ENCODE measurements around the gene LARGE1.

LARGE1 gene

GRCh38 chr22:33723915-33724314 lies 196.4 kb downstream of the LARGE1 start:
- DNase-seq (ENCODE audit: low spot score) = no peak

- DNase-seq (ENCODE audit: low spot score) = no peak
Observed at GRCh38 chr22:33722816-33723215, 197.5 kb downstream of the LARGE1 start.

GRCh38 chr22:33720166-33720878 lies 200.0 kb downstream of the LARGE1 start:
- no peak for DNase-seq (ENCODE audit: low spot score)

- DNase-seq (ENCODE audit: low spot score) = no peak
Observed at GRCh38 chr22:33717694-33718396, 202.4 kb downstream of the LARGE1 start.

- DNase-seq (ENCODE audit: low spot score) = no peak
Observed at GRCh38 chr22:33715237-33715985, 204.9 kb downstream of the LARGE1 start.

- no peak for DNase-seq (ENCODE audit: low spot score)
Observed at GRCh38 chr22:33710326-33710725, 209.9 kb downstream of the LARGE1 start.

GRCh38 chr22:33707581-33707980 lies 212.7 kb downstream of the LARGE1 start:
- no peak for DNase-seq (ENCODE audit: low spot score)

- DNase-seq (ENCODE audit: low spot score) = no peak
Observed at GRCh38 chr22:33706100-33706499, 214.2 kb downstream of the LARGE1 start.

GRCh38 chr22:33699176-33699575 lies 221.1 kb downstream of the LARGE1 start:
- DNase-seq (ENCODE audit: low spot score) = no peak

GRCh38 chr22:33697640-33698039 lies 222.6 kb downstream of the LARGE1 start:
- no peak for DNase-seq (ENCODE audit: low spot score)

- no peak for DNase-seq (ENCODE audit: low spot score)
Observed at GRCh38 chr22:33691057-33691630, 229.1 kb downstream of the LARGE1 start.

GRCh38 chr22:33688903-33689302 lies 231.4 kb downstream of the LARGE1 start:
- DNase-seq (ENCODE audit: low spot score) = no peak

GRCh38 chr22:33687464-33687863 lies 232.8 kb downstream of the LARGE1 start:
- no peak for DNase-seq (ENCODE audit: low spot score)

GRCh38 chr22:33684087-33684486 lies 236.2 kb downstream of the LARGE1 start:
- no peak for DNase-seq (ENCODE audit: low spot score)

GRCh38 chr22:33682927-33683326 lies 237.3 kb downstream of the LARGE1 start:
- DNase-seq (ENCODE audit: low spot score) = no peak

- DNase-seq (ENCODE audit: low spot score) = no peak
Observed at GRCh38 chr22:33680632-33681031, 239.6 kb downstream of the LARGE1 start.

- DNase-seq (ENCODE audit: low spot score) = no peak
Observed at GRCh38 chr22:33678523-33678922, 241.8 kb downstream of the LARGE1 start.

- DNase-seq (ENCODE audit: low spot score) = no peak
Observed at GRCh38 chr22:33677536-33677935, 242.7 kb downstream of the LARGE1 start.

GRCh38 chr22:33674357-33674756 lies 245.9 kb downstream of the LARGE1 start:
- DNase-seq (ENCODE audit: low spot score) = no peak

- DNase-seq (ENCODE audit: low spot score) = no peak
Observed at GRCh38 chr22:33669746-33670145, 250.5 kb downstream of the LARGE1 start.

- peak; percentile 20 for DNase-seq (ENCODE audit: low spot score)
Observed at GRCh38 chr22:33666961-33667619, 253.2 kb downstream of the LARGE1 start.
